Tibial nerve (tissue), 3 donors: ENCODE measurements around the gene PTPRB.

Source experiments
- CTCF ChIP-seq, 5 experiments: fragments of 200-600 bp in 3 of 5; fragments of 450-650 bp in 2 of 5; sonication (generic) in 3 of 5; IDR thresholded peaks; one replicate each; pipeline ENCODE4 v1.5.1; 2016 to 2019; ENCODE audit warnings: antibody characterized with exemption in 5 of 5, mild to moderate bottlenecking in 3 of 5, moderate library complexity in 2 of 5
- POLR2A ChIP-seq, 2 donors: fragments of 450-650 bp; IDR thresholded peaks; one replicate each; pipeline ENCODE4 v1.6.1; 2017; ENCODE audit warnings: antibody characterized with exemption in 2 of 2, mild to moderate bottlenecking in 2 of 2, moderate library complexity in 2 of 2

DNA sequence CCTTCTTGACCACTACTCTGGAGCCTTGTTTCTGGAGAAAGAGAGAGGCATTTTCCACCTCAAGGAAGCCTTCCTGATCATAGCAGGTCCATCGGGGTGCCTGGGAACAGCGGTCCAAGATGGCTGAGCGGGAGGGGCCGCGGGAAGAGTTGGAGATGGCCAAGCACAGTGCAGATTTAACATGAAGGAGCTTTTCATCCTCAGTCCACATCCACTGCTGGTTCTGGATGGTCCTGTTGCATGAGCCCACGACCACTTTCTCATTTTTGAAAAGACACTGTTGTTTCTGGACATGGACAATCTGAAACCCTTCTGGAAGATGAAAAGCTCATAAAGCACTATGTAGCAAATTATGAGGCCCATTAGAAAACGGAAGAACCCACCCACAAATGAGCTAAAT lies 1.5 kb downstream of the PTPRB start:
- TF ChIP-seq CTCF (IDR thresholded peaks at IDR 0.05) (no peak), POLR2A (IDR thresholded peaks at IDR 0.05) (no peak)
